HTR-8/SVneo (cell line): Measurements from ENCODE around the gene PCDHB2.
A peak's percentile ranks its signal among the peaks of the same experiment; 100 is the strongest.
"Not testable (repeated sequence)": the region's sequence is repeated elsewhere in the genome, so short reads cannot be mapped to it uniquely, and the experiment has no call there.

ENCODE experiments used
- DNase-seq: peaks from one replicate; pipeline ENCODE4 v3.0.0; 2011; ENCODE audit warnings: low spot score, mixed read lengths; ENCODE audit not compliant: insufficient read length
- FAIRE-seq: peaks from 2 replicates; lab custom pipeline; 2011; peaks lifted over from hg19 to GRCh38; lab: Jason Lieb, UNC

The PCDHB2 gene

DNA sequence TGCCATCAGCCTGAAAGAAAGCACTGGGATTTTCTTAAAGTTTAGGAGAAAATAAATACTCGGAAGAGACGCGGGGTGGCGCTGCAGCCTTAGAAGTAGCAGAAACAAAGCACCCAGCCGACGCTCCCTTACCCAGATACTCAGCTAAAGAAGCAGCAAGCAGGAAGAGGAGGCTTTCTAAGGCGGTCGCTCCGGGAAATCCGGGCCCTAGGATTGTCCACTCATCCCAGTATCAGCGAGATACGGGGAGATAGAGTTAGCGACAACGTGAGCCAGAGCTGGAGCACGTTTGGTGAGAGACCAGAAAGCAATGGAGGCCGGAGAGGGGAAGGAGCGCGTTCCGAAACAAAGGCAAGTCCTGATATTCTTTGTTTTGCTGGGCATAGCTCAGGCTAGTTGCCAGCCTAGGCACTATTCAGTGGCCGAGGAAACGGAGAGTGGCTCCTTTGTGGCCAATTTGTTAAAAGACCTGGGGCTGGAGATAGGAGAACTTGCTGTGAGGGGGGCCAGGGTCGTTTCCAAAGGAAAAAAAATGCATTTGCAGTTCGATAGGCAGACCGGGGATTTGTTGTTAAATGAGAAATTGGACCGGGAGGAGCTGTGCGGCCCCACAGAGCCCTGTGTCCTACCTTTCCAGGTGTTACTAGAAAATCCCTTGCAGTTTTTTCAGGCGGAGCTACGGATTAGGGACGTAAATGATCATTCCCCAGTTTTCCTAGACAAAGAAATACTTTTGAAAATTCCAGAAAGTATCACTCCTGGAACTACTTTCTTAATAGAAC, at the start of gene PCDHB2:
Gene PCDHB2, plus strand, starts transcription at position 135 of the 782 bp plus-strand sequence. Its CDS starts 176 bp downstream, at position 311.
- DNase-seq (no peak), FAIRE-seq (no peak)

DNA sequence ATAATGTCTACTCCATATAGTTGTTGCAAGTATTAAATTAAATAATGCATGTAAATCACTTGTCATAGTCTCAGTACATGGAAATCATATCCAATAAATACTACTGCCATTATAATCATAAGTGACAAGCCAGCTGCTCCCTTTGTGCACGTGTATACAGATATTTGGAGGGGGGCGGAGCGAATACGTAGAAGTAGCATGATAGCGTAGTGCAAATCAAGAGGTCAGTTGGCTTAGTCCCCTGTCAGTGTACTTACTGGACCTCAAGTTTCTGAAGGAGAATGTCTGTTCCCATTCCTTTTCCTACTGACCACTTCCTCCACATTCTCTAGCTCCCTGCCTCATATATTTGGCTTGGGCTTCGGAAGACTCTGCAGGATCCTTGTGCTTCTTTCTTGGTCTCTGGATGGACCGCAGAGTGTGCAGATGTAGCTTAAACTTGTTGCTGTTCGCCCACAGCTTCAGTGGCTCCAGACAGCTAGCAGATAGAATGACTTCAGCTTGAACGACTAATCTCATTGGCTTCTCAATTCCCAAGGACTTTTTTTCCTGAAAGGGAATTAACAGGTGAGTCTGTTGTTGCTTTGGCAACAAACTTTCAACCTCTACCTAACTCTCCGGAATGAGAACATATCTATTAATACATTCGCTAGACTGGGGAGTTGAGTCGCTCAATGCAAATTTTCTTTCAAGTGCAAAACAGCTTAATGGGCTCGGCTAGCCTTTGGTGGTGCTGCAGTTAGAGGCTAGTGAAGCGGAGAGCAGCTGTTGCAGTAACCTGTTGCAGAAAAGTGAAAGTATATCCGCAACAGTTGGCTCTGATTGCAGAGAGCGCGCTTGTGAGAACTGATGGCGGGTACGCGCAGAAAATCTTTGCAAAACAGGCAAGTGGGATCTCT, 43.5 kb upstream of the PCDHB2 start, which contains the start of gene PCDHB1:
Gene PCDHB1, plus strand, starts transcription at position 753 of the 899 bp plus-strand sequence. Its CDS starts 97 bp downstream, at position 850.
- no peak for DNase-seq
- no peak for FAIRE-seq

DNA sequence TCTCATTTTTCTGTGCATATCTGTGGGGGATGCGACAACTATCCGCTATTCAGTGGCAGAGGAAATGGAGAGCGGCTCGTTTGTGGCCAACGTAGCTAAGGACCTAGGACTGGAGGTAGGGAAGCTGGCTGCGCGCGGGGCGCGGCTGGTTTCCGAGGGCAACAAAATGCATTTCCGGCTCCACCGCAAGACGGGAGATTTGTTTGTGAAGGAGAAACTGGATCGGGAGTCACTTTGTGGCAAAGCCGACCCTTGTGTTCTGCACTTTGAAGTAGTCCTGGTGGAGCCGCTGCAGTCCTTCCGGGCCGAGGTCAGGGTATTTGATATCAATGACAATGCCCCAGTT, 42.9 kb upstream of the PCDHB2 start:
- FAIRE-seq, result no peak
- no peak for DNase-seq

DNA sequence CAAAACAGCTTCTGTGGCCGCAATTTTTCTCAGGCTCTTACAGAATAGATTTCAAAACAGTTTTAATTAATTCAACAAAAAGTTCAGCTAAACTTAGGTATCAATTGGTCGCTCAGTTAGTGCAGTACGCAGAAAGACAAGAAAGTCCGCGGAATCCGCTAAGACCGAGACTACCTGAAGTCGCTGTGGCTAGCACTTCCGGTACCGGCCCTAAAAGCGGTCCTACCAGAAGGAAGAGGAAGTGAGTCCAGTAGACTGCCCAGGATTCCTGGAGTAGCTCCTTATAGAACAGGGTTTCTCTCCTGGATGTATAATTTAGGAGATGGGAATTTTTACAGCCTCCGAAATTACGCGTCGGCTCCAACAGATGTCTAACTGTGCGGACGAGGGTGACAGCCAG, 16.6 kb upstream of the PCDHB2 start:
- no peak for DNase-seq
- no peak for FAIRE-seq

DNA sequence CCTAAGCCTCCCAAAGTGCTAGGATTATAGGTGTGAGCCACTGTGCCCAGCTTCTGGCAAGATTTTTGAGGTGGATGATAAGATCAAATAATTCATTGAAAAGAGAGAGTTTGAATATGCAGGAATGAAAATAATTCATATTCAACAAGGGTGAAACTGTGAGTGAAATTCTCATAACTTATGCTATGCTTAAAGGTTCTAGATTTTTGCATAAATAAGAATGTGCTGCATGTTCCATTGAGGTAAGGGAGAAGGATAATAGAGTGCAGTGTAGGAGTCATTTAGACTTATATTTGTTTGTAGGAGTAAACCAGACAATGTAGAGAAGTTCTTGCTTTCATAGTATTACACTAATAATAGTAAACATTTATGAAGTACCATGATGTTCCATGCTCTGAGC, 12.2 kb upstream of the PCDHB2 start:
- FAIRE-seq, result no peak
- no peak for DNase-seq

DNA sequence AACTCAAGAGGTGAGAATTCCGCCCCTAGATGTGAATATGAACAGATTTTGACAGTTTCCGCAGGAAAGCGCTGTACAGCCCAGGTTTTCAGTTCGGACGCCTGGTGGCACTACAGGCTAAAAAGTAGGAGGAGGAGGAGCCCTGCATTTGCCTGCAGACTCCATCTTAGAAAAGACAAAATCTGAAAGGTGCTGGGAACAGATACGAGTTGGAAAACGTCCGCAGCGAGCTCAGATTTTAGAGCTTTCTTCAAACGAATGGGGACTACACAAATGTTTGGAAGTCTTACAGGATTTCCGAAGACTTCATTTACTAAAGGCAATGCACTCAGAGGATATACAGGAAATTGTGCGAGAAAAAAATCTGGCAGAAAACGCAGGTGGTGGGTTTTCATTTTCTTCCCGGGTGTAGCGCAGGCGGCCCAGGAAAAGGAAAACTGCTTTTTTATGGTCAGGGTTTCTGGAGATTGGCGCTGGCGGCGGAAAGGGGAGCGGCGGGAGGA, 9.9 kb upstream of the PCDHB2 start:
- FAIRE-seq, result no peak

DNA sequence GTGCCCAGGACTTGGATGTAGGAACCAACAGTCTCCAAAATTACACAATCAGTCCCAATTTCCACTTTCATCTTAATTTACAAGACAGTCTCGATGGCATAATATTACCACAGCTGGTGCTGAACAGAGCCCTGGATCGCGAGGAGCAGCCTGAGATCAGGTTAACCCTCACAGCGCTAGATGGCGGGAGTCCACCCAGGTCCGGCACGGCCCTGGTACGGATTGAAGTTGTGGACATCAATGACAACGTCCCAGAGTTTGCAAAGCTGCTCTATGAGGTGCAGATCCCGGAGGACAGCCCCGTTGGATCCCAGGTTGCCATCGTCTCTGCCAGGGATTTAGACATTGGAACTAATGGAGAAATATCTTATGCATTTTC, 837 bp downstream of the PCDHB2 start:
- DNase-seq (no peak), FAIRE-seq (no peak)

More for the DNA sequence above, 9.9 kb upstream of the PCDHB2 start:
- DNase-seq, result peak; percentile 76

DNA sequence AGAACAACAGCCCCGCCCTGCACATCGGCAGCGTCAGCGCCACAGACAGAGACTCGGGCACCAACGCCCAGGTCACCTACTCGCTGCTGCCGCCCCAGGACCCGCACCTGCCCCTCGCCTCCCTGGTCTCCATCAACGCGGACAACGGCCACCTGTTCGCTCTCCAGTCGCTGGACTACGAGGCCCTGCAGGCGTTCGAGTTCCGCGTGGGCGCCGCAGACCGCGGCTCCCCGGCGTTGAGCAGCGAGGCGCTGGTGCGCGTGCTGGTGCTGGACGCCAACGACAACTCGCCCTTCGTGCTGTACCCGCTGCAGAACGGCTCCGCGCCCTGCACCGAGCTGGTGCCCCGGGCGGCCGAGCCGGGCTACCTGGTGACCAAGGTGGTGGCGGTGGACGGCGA, 1.8 kb downstream of the PCDHB2 start:
- not testable (repeated sequence) for DNase-seq, FAIRE-seq

DNA sequence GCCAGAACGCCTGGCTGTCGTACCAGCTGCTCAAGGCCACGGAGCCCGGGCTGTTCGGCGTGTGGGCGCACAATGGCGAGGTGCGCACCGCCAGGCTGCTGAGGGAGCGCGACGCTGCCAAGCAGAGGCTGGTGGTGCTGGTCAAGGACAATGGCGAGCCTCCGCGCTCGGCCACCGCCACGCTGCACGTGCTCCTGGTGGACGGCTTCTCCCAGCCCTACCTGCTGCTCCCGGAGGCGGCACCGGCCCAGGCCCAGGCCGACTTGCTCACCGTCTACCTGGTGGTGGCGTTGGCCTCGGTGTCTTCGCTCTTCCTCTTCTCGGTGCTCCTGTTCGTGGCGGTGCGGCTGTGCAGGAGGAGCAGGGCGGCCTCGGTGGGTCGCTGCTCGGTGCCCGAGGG, 2.2 kb downstream of the PCDHB2 start:
- DNase-seq, FAIRE-seq: not testable (repeated sequence)

DNA sequence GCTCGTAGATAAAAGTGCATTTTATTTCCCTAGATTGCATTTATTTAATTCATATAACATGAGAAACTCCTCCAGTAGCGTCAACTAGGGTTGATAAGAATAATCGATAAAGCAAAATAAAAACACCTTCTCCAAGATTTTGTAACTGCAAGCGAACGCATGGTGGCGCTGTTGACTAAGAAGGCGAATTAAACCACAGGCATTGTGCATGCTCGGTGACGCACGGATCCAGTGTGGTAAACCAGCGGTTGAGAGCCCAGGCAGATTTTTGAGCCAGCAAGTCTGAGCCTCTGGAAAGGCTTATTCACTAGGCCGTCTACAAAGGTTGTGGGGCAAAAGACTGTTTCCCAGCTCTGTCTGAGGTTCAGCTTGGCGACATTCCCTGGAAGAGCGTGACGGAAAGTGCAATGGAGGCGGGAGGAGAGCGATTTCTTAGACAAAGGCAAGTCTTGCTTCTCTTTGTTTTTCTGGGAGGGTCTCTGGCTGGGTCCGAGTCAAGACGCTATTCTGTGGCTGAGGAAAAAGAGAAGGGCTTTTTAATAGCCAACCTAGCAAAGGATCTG, 5.9 kb downstream of the PCDHB2 start, which contains the start of gene PCDHB3:
Gene PCDHB3, plus strand, starts transcription at position 231 of the 563 bp plus-strand sequence. Its CDS starts 177 bp downstream, at position 408.
- peak; percentile 78 for DNase-seq
- peak; percentile 77 for FAIRE-seq

DNA sequence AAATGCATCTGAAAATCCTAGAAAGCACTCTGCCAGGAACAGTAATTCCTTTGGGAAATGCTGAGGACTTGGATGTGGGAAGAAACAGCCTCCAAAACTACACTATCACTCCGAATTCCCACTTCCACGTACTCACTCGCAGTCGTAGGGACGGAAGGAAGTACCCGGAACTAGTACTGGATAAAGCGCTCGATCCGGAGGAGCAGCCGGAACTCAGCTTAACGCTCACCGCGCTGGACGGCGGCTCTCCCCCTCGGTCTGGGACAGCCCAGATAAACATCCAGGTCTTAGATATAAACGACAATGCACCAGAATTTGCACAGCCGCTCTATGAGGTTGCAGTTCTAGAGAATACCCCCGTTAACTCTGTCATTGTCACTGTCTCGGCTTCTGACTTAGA, 6.6 kb downstream of the PCDHB2 start:
- no peak for FAIRE-seq

DNA sequence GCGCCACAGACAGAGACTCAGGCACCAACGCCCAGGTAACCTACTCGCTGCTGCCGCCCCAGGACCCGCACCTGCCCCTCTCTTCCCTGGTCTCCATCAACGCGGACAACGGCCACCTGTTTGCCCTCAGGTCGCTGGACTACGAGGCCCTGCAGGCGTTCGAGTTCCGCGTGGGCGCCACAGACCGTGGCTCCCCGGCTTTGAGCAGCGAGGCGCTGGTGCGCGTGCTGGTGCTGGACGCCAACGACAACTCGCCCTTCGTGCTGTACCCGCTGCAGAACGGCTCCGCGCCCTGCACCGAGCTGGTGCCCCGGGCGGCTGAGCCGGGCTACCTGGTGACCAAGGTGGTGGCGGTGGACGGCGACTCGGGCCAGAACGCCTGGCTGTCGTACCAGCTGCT, 7.7 kb downstream of the PCDHB2 start:
- DNase-seq, FAIRE-seq: not testable (repeated sequence)

More for the DNA sequence above, 6.6 kb downstream of the PCDHB2 start:
- DNase-seq, result peak; percentile 32

DNA sequence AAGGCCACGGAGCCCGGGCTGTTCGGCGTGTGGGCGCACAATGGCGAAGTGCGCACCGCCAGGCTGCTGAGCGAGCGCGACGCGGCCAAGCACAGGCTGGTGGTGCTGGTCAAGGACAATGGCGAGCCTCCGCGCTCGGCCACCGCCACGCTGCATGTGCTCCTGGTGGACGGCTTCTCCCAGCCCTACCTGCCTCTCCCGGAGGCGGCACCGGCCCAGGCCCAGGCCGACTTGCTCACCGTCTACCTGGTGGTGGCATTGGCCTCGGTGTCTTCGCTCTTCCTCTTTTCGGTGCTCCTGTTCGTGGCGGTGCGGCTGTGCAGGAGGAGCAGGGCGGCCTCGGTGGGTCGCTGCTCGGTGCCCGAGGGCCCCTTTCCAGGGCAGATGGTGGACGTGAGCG, 8.1 kb downstream of the PCDHB2 start:
- not testable (repeated sequence) for DNase-seq, FAIRE-seq

DNA sequence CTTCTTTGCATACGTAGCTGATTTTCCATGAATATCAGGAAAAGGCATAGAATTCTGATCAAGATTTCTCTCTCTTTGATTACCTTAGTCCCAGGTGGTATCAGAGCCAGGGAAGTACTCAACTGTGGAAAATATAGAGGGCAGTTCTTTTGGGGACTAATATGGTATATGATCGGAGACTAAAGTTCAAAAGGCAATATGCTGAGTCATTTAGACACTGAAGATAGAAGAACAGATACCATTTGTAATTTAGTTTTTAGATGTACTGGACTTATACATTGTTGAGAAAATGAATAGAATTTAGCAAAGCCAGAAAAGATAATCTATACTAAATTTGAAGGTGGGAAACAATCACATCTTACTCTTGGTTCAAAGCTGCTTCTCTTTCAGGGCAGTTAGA, 10.9 kb downstream of the PCDHB2 start:
- DNase-seq (no peak), FAIRE-seq (no peak)

DNA sequence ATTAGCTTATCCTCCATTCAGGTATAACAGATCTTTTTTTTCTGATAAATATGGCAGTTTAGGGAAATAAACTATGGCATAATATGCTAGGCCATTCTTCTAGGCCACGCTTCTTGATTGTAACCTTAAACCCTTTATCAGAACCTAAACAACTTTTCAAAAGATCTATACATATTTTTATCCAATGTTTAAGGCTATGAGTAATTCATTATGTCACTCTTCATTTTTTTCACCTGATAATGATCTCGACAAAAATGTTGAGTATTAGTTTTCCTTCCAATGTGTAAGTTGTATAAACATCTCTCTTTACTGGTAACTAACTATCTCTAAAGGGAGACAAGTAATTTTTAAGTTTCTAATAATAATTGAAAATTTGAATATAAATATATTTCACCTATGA, 24.8 kb downstream of the PCDHB2 start:
- FAIRE-seq (no peak), DNase-seq (no peak)

DNA sequence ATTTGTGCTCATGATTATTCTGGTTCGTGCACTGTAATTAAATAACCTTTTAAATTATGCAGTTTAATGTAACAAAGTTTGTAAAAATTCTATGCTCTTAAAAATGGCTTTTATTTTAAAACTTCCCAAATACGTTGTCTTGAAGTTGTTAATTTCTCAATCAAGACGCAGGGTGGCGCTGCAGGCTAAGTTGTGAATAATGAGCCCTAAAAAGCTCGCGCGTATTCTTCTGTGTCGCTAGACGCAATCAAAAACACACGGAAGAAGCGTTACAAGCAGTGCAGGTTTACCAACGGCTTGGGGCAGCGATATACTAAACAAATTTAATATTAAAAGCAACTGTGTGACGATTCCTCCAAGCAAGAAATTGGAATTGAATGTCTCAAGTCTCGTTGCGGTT, 27.1 kb downstream of the PCDHB2 start, which contains the start of gene PCDHB4:
Gene PCDHB4, plus strand, starts transcription at position 256 of the 400 bp plus-strand sequence. CDS start 181 bp downstream, outside the sequence.
- DNase-seq (no peak), FAIRE-seq (no peak)

DNA sequence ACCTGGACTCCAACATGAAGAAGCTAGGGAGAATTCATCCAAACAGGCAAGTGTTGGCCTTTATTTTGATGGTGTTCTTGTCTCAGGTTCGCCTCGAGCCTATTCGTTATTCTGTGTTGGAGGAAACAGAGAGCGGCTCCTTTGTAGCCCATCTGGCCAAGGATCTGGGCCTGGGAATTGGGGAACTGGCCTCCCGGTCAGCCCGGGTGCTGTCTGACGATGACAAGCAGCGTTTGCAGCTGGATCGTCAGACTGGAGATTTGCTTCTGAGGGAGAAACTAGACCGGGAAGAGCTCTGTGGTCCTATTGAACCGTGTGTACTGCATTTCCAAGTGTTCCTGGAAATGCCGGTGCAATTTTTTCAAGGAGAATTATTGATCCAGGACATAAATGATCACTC, 27.6 kb downstream of the PCDHB2 start:
- FAIRE-seq, result no peak

DNA sequence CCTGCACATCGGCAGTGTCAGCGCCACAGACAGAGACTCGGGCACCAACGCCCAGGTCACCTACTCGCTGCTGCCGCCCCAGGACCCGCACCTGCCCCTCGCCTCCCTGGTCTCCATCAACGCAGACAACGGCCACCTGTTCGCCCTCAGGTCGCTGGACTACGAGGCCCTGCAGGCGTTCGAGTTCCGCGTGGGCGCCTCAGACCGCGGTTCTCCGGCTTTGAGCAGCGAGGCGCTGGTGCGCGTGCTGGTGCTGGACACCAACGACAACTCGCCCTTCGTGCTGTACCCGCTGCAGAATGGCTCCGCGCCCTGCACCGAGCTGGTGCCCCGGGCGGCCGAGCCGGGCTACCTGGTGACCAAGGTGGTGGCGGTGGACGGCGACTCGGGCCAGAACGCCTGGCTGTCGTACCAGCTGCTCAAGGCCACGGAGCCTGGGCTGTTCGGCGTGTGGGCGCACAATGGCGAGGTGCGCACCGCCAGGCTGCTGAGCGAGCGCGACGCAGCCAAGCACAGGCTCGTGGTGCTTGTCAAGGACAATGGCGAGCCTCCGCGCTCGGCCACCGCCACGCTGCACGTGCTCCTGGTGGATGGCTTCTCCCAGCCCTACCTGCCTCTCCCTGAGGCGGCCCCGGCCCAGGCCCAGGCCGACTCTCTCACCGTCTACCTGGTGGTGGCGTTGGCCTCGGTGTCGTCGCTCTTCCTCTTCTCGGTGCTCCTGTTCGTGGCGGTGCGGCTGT, 29.2 kb downstream of the PCDHB2 start:
- not testable (repeated sequence) for DNase-seq, FAIRE-seq

More for the DNA sequence above, 27.6 kb downstream of the PCDHB2 start:
- no peak for DNase-seq

DNA sequence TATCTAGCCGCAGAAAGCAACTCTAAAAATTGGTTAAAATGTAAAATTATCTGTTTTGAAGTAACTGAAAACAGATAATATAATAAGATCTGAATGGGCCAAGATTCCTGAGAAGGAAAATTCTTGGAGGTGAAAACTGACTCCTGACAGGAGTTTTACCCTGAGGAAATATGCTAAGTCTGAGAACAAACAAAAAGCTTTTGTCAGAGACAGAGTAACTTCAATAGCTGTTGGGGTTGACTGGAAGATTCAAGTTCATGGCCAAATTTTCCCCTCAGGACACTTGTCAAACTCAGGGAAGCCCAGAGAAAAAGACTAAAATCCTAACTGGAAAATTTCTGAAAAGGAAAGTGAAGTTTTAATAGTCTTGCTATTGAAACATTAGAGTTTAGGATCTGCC, 32.9 kb downstream of the PCDHB2 start:
- FAIRE-seq (no peak), DNase-seq (no peak)
